Measurements from ENCODE around the gene INTS4.
A peak's percentile ranks its signal among the peaks of the same experiment; 100 is the strongest.

INTS4 gene

GRCh38 chr11:78037825-78038620 is 43.6 kb upstream of the INTS4 start:
- DNase-seq (ENCODE audit: low spot score), result no peak

GRCh38 chr11:78037056-78037455 is 42.6 kb upstream of the INTS4 start:
- DNase-seq (ENCODE audit: low spot score), result no peak
- TF ChIP-seq CTCF (IDR thresholded peaks at IDR 0.05; ENCODE audit: extremely low read depth, missing control alignments), result no peak

More at GRCh38 chr11:78037825-78038620, 43.6 kb upstream of the INTS4 start:
- TF ChIP-seq CTCF (IDR thresholded peaks at IDR 0.05; ENCODE audit: extremely low read depth, missing control alignments), result no peak

GRCh38 chr11:78036313-78036712 is 41.8 kb upstream of the INTS4 start:
- no peak for TF ChIP-seq CTCF (IDR thresholded peaks at IDR 0.05; ENCODE audit: extremely low read depth, missing control alignments)

GRCh38 chr11:78034623-78035022 is 40.2 kb upstream of the INTS4 start:
- no peak for DNase-seq (ENCODE audit: low spot score)
- no peak for TF ChIP-seq CTCF (IDR thresholded peaks at IDR 0.05; ENCODE audit: extremely low read depth, missing control alignments)

More at GRCh38 chr11:78036313-78036712, 41.8 kb upstream of the INTS4 start:
- DNase-seq (ENCODE audit: low spot score), result no peak

GRCh38 chr11:78033040-78033439 is 38.6 kb upstream of the INTS4 start:
- no peak for DNase-seq (ENCODE audit: low spot score)
- no peak for TF ChIP-seq CTCF (IDR thresholded peaks at IDR 0.05; ENCODE audit: extremely low read depth, missing control alignments)

GRCh38 chr11:78032090-78032489 is 37.6 kb upstream of the INTS4 start:
- DNase-seq (ENCODE audit: low spot score), result no peak
- TF ChIP-seq CTCF (IDR thresholded peaks at IDR 0.05; ENCODE audit: extremely low read depth, missing control alignments), result no peak

GRCh38 chr11:78031629-78032028 is 37.2 kb upstream of the INTS4 start:
- TF ChIP-seq CTCF (IDR thresholded peaks at IDR 0.05; ENCODE audit: extremely low read depth, missing control alignments), result no peak
- DNase-seq (ENCODE audit: low spot score), result peak; percentile 51

Measured in GM20000 (cell line).